Endothelial cell of umbilical vein (primary cell): ENCODE results near the gene KDM7A. TPM values are rescaled to one million over a fixed set of nuclear protein-coding genes. Genes with fewer than 3 reads are reported as not detected.

Experiments used
- BruUV-seq: library from RNA; stranded (reverse); fragments of 400-500 nt; replicated peaks from 2 replicates; lab custom pipeline; 2021; lab: Mats Ljungman, UMichigan
- CTCF ChIA-PET: fragments of 300-600, 350-600 bp; sonication (Branson Sonifier 250); formaldehyde crosslinking; loops from one replicate; lab custom pipeline; 2021; ENCODE audit warnings: antibody characterized with exemption, inconsistent platforms; lab: Charles Lee
- POLR2A ChIA-PET: fragments of 300-600, 350-600 bp; sonication (Branson Sonifier 250); formaldehyde crosslinking; loops from one replicate; lab custom pipeline; 2021; ENCODE audit warnings: antibody characterized with exemption, inconsistent platforms; lab: Charles Lee
- DNase-seq: peaks from one replicate; pipeline ENCODE4 v3.0.0-alpha.2; 2011; ENCODE audit warnings: low read depth, low spot score
- FAIRE-seq: peaks from 2 replicates; lab custom pipeline; 2011; peaks lifted over from hg19 to GRCh38; lab: Jason Lieb, UNC
- H2AFZ ChIP-seq: 2 replicates; pipeline ENCODE4 v1.6.0; 2012; ENCODE audit warnings: low read depth, low read length, control low read depth, inconsistent platforms
- H3K27ac ChIP-seq: 2 replicates; pipeline ENCODE4 v1.5.1; 2011; ENCODE audit warnings: low read depth, mild to moderate bottlenecking, control low read depth, low read length, moderate library complexity; ENCODE audit not compliant: insufficient read depth
- H3K27me3 ChIP-seq, 2 experiments: 2 replicates each; pipeline versions ENCODE4 v1.6.0 to v1.6.1; 2011; ENCODE audit warnings: low read length in 2 of 2, mixed read lengths in 1 of 2; ENCODE audit not compliant: control insufficient read depth in 2 of 2, insufficient read depth in 2 of 2
- H3K36me3 ChIP-seq, 2 experiments: 2 replicates in 1 of 2; 3 replicates in 1 of 2; pipeline ENCODE4 v1.5.1; 2011; ENCODE audit warnings: low read length in 2 of 2, mild to moderate bottlenecking in 1 of 2, moderate library complexity in 1 of 2; ENCODE audit not compliant: control insufficient read depth in 2 of 2, insufficient read depth in 2 of 2; ENCODE audit errors: extremely low read depth in 1 of 2
- H3K4me1 ChIP-seq: 3 replicates; pipeline ENCODE4 v1.5.1; 2011; ENCODE audit warnings: mild to moderate bottlenecking, low read length; ENCODE audit not compliant: control insufficient read depth, insufficient read depth; ENCODE audit errors: extremely low read depth
- H3K4me2 ChIP-seq: 2 replicates; pipeline ENCODE4 v1.6.1; 2011; ENCODE audit warnings: low read length, control low read depth, mixed read lengths; ENCODE audit not compliant: insufficient read depth
- H3K4me3 ChIP-seq, 3 experiments: fragments of 200-600 bp in 1 of 3; sonication (generic), shearing (Covaris generic) in 1 of 3; replicated peaks in 1 of 3; 2 replicates each; pipeline ENCODE4 v1.5.1; 2011 to 2016; ENCODE audit warnings: control low read depth in 3 of 3, low read length in 3 of 3, mild to moderate bottlenecking in 2 of 3, inconsistent platforms in 1 of 3, low read depth in 1 of 3, moderate library complexity in 1 of 3; ENCODE audit not compliant: insufficient read depth in 1 of 3
- H3K79me2 ChIP-seq: 2 replicates; pipeline ENCODE4 v1.6.0; 2012; ENCODE audit warnings: low read length, inconsistent platforms; ENCODE audit not compliant: control insufficient read depth, insufficient read depth
- H3K9ac ChIP-seq: replicated peaks from 2 replicates; pipeline ENCODE3; 2011; ENCODE audit warnings: low read length, control low read depth; ENCODE audit not compliant: insufficient read depth; ENCODE audit errors: extremely low read depth
- H3K9me1 ChIP-seq: replicated peaks from 3 replicates; pipeline ENCODE4 v1.6.0; 2011; ENCODE audit warnings: mild to moderate bottlenecking, low read length; ENCODE audit not compliant: control insufficient read depth, insufficient read depth; ENCODE audit errors: extremely low read depth
- H3K9me3 ChIP-seq: replicated peaks from 2 replicates; pipeline ENCODE4 v1.5.1; 2012; ENCODE audit warnings: low read length, inconsistent platforms; ENCODE audit not compliant: control insufficient read depth, insufficient read depth
- H4K20me1 ChIP-seq: replicated peaks from 2 replicates; pipeline ENCODE3; 2011; ENCODE audit warnings: mild to moderate bottlenecking, low read length; ENCODE audit not compliant: control insufficient read depth, insufficient read depth; ENCODE audit errors: extremely low read depth
- EZH2 ChIP-seq: IDR thresholded peaks from 2 replicates; pipeline ENCODE4 v1.6.1; 2012; ENCODE audit warnings: borderline replicate concordance, low read depth, mild to moderate bottlenecking, moderate library complexity, low read length, inconsistent platforms; ENCODE audit not compliant: severe bottlenecking
- FOS ChIP-seq: IDR thresholded peaks from 2 replicates; pipeline ENCODE4 v1.6.1; 2011; ENCODE audit warnings: mild to moderate bottlenecking, low read length, moderate library complexity, borderline replicate concordance; ENCODE audit not compliant: insufficient read depth
- GATA2 ChIP-seq: IDR thresholded peaks from 2 replicates; pipeline ENCODE4 v1.7.0; 2011; ENCODE audit warnings: low read depth, mild to moderate bottlenecking, moderate library complexity, mixed read lengths, low read length; ENCODE audit not compliant: insufficient read length, insufficient read depth
- JUN ChIP-seq: IDR thresholded peaks from 2 replicates; pipeline ENCODE4 v1.6.1; 2011; ENCODE audit warnings: borderline replicate concordance, low read depth; ENCODE audit not compliant: insufficient read length, insufficient read depth
- MAX ChIP-seq: IDR thresholded peaks from 2 replicates; pipeline ENCODE4 v1.6.1; 2011; ENCODE audit not compliant: insufficient read depth, insufficient read length
- MYC ChIP-seq: IDR thresholded peaks from one replicate; pipeline ENCODE4 v1.6.1; 2011; ENCODE audit warnings: mild to moderate bottlenecking, low read depth, low read length
- POLR2A ChIP-seq: IDR thresholded peaks from 2 replicates; pipeline ENCODE4 v1.6.1; 2012; ENCODE audit warnings: low read depth, mild to moderate bottlenecking, control low read depth, low read length
- POLR2AphosphoS5 ChIP-seq: IDR thresholded peaks from 2 replicates; pipeline ENCODE4 v1.6.1; 2012; ENCODE audit warnings: low read depth, mild to moderate bottlenecking, control low read depth, low read length, moderate library complexity; ENCODE audit not compliant: insufficient read depth
- dilution Hi-C: fragments of 300-500 bp; cut with MboI; formaldehyde crosslinking; loops from one replicate; pipeline ENCODE4 v1.15.0; 2019; ENCODE audit warnings: low sequenced_read_pairs; ENCODE audit not compliant: extremely low pct_ligation_motif_present
- intact Hi-C: fragments of 100-400 bp; cut with micrococcal nuclease; formaldehyde crosslinking; loops from one replicate; pipeline ENCODE4 v1.10.0; 2022
- polyA plus RNA-seq, 4 experiments: library from polyadenylated mRNA; depleted of rRNA in 3 of 4; stranded (reverse) in 3 of 4; unstranded in 1 of 4; fragments of >200 nt; gene quantifications; 2 replicates each; pipeline versions ENCODE4 v1.2.1 to v1.2.3, GENCODE V29; 2011 to 2012; ENCODE audit warnings: missing spikeins in 1 of 4
- total RNA-seq: library from RNA; stranded (reverse); gene quantifications from 2 replicates; pipeline ENCODE4 v1.2.3, GENCODE V29; 2021
- TF ChIP-seq, protein P1 (sequence below), 2 donors: IDR thresholded peaks; 1 replicate in 1 of 2; 2 replicates in 1 of 2; pipeline ENCODE4 v1.5.1; 2011; ENCODE audit warnings: low read length in 2 of 2, mild to moderate bottlenecking in 2 of 2, moderate library complexity in 2 of 2, control low read depth in 1 of 2, inconsistent platforms in 1 of 2, low read depth in 1 of 2; ENCODE audit not compliant: insufficient read depth in 1 of 2; ENCODE audit errors: extremely low read depth in 1 of 2

The KDM7A gene
- total and polyA plus RNA-seq, 2 donors (not counting 3 experiments of a cell fraction or from before 2014, with no cell fraction given) = 2.4 to 7.3 TPM

DNA sequence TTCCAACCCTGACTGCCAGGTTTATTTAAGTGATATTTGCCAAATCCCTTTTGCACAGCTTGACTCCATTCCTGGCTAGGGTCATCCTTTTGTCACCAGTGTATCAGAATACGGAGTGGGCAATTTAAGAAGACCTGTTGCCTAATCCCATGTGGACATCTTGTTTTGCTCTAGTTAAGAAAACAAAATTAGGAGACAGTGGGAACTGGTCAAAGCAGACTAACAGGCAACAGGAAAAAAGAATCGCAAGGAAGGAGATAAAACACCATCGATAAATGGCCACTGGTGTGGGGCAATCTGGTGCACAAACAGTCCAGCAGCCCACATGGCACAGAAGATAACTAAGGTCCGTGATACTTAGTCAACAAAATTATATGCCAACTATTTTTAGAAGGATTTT lies 21.4 kb downstream of the KDM7A start:
- DNase-seq (no peak), FAIRE-seq (no peak)
- H3K9ac ChIP-seq = no peak overlapping the region
- H3K9me3 ChIP-seq = no peaks in the 10 kb centered on the region
- no peak overlapping the region for H3K27ac ChIP-seq
- no peaks in the 10 kb centered on the region for H3K4me1 ChIP-seq
- ChIA-PET CTCF (interaction anchor here (1.1 to 1.8 kb wide), 2 partner anchors 10 to 15 kb away, joined by 3 to 4 read pairs; no protein-coding TSS in a partner anchor), POLR2A (no interaction called here)
- H3K79me2 ChIP-seq = no peaks in the 10 kb centered on the region
- H3K27me3 ChIP-seq = no peaks in the 10 kb centered on the region
- dilution Hi-C loops (no loop called here), intact Hi-C loops (no loop called here)
- H4K20me1 ChIP-seq = peaks cover 3% of the 10 kb centered on the region
- TF ChIP-seq JUN (no peak), POLR2AphosphoS5 (no peak), MAX (no peak), MYC (no peak), EZH2 (no peak), FOS (no peak), POLR2A (no peak), GATA2 (no peak)
- TF ChIP-seq, protein P1, sequence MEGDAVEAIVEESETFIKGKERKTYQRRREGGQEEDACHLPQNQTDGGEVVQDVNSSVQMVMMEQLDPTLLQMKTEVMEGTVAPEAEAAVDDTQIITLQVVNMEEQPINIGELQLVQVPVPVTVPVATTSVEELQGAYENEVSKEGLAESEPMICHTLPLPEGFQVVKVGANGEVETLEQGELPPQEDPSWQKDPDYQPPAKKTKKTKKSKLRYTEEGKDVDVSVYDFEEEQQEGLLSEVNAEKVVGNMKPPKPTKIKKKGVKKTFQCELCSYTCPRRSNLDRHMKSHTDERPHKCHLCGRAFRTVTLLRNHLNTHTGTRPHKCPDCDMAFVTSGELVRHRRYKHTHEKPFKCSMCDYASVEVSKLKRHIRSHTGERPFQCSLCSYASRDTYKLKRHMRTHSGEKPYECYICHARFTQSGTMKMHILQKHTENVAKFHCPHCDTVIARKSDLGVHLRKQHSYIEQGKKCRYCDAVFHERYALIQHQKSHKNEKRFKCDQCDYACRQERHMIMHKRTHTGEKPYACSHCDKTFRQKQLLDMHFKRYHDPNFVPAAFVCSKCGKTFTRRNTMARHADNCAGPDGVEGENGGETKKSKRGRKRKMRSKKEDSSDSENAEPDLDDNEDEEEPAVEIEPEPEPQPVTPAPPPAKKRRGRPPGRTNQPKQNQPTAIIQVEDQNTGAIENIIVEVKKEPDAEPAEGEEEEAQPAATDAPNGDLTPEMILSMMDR (IDR thresholded peaks at IDR 0.05; ENCODE audit: extremely low read depth in 1 of 2, insufficient read depth in 1 of 2, low read depth in 1 of 2, low read length in 2 of 2) = no peak
- H3K4me3 ChIP-seq = no peak overlapping the region
- H2AFZ ChIP-seq = no peak overlapping the region
- no peak overlapping the region for H3K4me2 ChIP-seq
- no peaks in the 10 kb centered on the region for H3K9me1 ChIP-seq
- no TSS peak for BruUV-seq
- H3K36me3 ChIP-seq = no peaks in the 10 kb centered on the region
